Activated CD8-positive, alpha-beta T cell treated with anti-CD3 and anti-CD28 coated beads, Interleukin-2, amount 10 ng/mL, durations not matched to agents 7 days and 5 days (primary cell): ENCODE data around the gene CNNM4. TPM values are rescaled to one million over a fixed set of nuclear protein-coding genes. Genes with fewer than 3 reads are reported as not detected.
A peak's percentile ranks its signal among the peaks of the same experiment; 100 is the strongest.

Experiments
- ATAC-seq: fragments of 150-1000 bp; cut with Tn5 transposase; one replicate; pipeline ENCODE4 v1.10.0; 2021; ENCODE audit warnings: moderate library complexity
- CTCF ChIA-PET: fragments of 350-600 bp; sonication (Branson Sonifier 250); formaldehyde crosslinking; loops from one replicate; lab custom pipeline; 2021; ENCODE audit warnings: antibody characterized with exemption; lab: Charles Lee
- POLR2A ChIA-PET: fragments of 350-600 bp; sonication (Branson Sonifier 250); formaldehyde crosslinking; loops from one replicate; lab custom pipeline; 2021; ENCODE audit warnings: antibody characterized with exemption; lab: Charles Lee
- DNase-seq: peaks from one replicate; pipeline ENCODE4 v3.0.0-alpha.2; 2020
- H3K27ac Mint-ChIP-seq: one replicate; pipeline ENCODE4 v1.8.0; 2021; ENCODE audit warnings: mild to moderate bottlenecking, mixed read lengths
- H3K27me3 Mint-ChIP-seq: one replicate; pipeline ENCODE4 v1.8.0; 2021; ENCODE audit warnings: low read depth, mixed read lengths
- H3K36me3 Mint-ChIP-seq: one replicate; pipeline ENCODE4 v1.8.0; 2021; ENCODE audit warnings: low read depth, mixed read lengths
- H3K4me1 Mint-ChIP-seq: one replicate; pipeline ENCODE4 v1.8.0; 2021; ENCODE audit warnings: low read depth, mixed read lengths
- H3K4me3 Mint-ChIP-seq: one replicate; pipeline ENCODE4 v1.8.0; 2021; ENCODE audit warnings: mild to moderate bottlenecking, mixed read lengths
- H3K9me3 Mint-ChIP-seq: one replicate; pipeline ENCODE4 v1.8.0; 2022; ENCODE audit warnings: mixed read lengths; ENCODE audit not compliant: insufficient read depth
- total RNA-seq, 2 experiments: library from RNA; stranded (reverse); gene quantifications; one replicate each; pipeline ENCODE4 v1.2.3, GENCODE V29; 2021

Gene CNNM4
- total RNA-seq, 2 experiments from 2014 or later: 7.1 TPM

DNA sequence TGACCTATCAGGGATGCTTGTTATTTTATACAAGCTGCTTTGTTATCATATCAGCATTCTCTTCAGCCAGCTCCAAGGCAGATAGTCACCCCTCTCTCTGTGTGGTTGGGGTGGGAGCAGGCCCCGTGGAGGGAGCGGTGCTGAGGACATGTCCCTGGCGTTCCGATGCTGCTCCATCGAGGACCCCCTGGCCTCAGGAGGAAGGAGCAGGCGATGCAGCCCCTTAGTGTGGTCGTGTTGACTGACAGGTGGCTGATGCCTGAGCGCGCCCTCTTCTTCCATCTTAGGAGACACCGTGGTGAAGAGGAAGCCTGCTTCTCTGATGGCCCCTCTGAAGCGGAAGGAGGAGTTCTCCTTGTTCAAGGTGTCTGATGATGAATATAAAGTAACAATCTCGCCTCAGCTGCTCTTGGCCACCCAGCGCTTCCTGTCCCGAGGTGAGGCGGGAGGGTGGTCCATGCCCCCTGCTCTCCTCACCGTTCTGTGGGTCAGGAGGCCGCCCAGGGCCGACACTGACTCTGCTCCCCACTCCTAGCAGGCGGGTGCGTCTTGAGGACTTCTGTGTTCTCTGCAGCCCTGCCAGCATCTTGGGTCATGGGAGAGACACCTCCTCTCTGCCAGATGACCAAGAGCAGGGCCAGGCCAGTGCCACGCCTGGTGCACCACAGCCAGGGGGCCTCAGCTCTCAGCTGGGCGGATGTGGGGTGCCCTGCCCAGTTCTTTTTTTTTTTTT lies 66.0 kb downstream of the CNNM4 start:
- no peak for ATAC-seq
- ChIA-PET POLR2A (no interaction called here), CTCF (interaction anchor here (1.7 kb wide), 1 partner anchor 31 kb away, joined by 5 read pairs; the partner anchor contains the start of gene ANKRD39)
- Mint-ChIP-seq H3K4me1 (no peaks in the 10 kb centered on the region), H3K4me3 (no peak overlapping the region), H3K27me3 (no peaks in the 10 kb centered on the region), H3K36me3 (peaks cover 59% of the 10 kb centered on the region), H3K9me3 (no peaks in the 10 kb centered on the region), H3K27ac (no peak overlapping the region)
- DNase-seq: no peak

DNA sequence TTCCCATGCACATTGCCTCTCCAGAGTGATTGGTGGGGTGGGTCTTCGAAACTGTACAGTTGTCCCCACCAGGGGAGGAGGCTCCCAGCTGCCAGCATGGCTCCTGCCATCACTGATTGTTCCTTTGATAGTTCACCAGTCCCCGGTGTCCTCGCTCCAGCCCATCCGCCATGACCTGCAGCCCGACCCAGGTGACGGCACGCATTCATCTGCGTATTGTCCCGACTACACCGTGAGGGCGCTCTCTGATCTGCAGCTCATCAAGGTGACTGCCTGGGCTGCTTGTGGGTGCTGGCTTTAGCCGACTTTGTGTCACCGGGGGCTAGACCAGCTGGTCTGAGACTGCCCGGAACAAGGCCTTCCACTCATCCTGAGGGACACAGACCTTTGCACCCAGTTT lies 67.7 kb downstream of the CNNM4 start:
- no peaks in the 10 kb centered on the region for H3K27me3 Mint-ChIP-seq
- peak overlapping the region; percentile 65 for H3K27ac Mint-ChIP-seq
- no peak overlapping the region for H3K4me3 Mint-ChIP-seq
- no peak for DNase-seq
- ChIA-PET POLR2A (no interaction called here), CTCF (interaction anchor here (1.0 kb wide), 2 partner anchors 12 to 122 kb away, joined by 3 read pairs; partner anchors contain the start of gene CNNM3)
- H3K4me1 Mint-ChIP-seq: no peaks in the 10 kb centered on the region
- ATAC-seq: no peak
- peaks cover 62% of the 10 kb centered on the region for H3K36me3 Mint-ChIP-seq
- H3K9me3 Mint-ChIP-seq: no peaks in the 10 kb centered on the region

DNA sequence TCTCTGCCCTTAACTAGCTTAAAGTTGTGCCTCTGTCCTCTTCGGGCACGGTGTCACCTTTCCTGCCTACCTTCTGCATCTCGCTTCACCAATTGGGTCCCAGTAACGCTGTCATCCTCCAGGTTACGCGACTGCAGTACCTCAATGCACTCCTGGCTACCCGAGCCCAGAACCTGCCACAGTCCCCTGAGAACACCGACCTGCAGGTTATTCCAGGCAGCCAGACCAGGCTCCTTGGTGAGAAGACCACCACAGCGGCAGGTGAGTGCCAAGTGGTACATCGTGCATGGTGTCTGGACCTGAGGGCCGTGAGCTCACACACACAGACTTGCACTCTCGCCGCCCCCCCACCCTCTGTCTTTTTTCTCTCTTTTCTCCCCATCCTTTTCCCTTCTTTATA lies 68.2 kb downstream of the CNNM4 start:
- Mint-ChIP-seq H3K36me3 (peaks cover 64% of the 10 kb centered on the region), H3K4me1 (no peaks in the 10 kb centered on the region), H3K4me3 (no peak overlapping the region), H3K9me3 (no peaks in the 10 kb centered on the region), H3K27ac (no peak overlapping the region), H3K27me3 (no peaks in the 10 kb centered on the region)
- CTCF ChIA-PET: interaction anchor here (1.0 kb wide), 2 partner anchors 12 to 122 kb away, joined by 3 read pairs; partner anchors contain the start of gene CNNM3
- ATAC-seq (no peak), DNase-seq (no peak)
- POLR2A ChIA-PET: no interaction called here

DNA sequence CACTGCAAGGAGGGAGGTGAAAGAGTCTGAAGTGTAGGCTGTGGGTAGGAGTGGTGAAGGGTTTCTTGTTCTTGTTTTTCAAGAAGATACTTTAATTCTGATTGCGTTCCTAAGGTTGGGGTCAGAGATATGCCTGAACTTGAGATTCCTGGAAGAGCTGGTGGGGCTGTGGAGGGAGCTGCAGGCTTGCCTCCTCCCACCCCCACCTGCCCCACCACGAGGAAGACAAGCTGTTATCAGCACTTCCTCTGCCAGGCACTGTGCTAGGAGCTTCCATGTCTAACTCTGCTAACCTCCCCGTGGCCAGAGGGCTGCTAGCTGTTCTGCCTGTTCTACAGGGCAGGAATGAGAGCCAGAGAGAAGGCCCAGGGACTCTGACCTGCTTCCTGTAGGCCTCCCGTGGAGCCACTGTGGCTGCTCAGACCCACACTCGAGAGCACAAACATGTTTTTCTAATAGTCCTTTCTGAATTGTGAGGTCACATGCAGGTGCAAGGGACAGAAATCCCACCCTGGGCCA lies 69.4 kb downstream of the CNNM4 start:
- ATAC-seq (no peak), DNase-seq (no peak)
- Mint-ChIP-seq H3K9me3 (no peaks in the 10 kb centered on the region), H3K36me3 (peaks cover 63% of the 10 kb centered on the region), H3K27me3 (no peaks in the 10 kb centered on the region), H3K27ac (peak overlapping the region; percentile 13), H3K4me3 (no peak overlapping the region), H3K4me1 (no peaks in the 10 kb centered on the region)
- ChIA-PET POLR2A (no interaction called here), CTCF (no interaction called here)

DNA sequence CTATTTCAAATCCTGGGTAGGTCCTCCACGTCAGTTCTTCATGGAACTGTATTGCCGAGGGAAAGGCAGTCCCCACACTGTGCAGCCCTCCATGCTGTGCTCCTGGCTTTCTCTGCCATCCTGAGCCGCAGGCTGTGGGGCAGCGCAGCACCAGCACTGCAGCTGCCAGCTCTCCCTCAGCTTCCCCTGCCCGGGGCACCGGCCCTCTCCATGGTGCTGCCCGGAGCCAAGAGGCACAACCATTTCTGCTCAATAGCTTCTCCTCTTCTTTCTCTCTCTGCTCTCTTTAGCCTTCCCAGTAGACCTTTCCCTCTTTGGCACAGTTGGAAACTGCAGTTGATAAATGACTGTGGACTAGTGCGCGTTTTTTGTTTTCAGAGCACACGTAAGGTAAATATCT lies 71.0 kb downstream of the CNNM4 start:
- DNase-seq (no peak), ATAC-seq (no peak)
- Mint-ChIP-seq H3K27ac (no peak overlapping the region), H3K4me3 (no peak overlapping the region), H3K36me3 (peaks cover 66% of the 10 kb centered on the region), H3K27me3 (no peaks in the 10 kb centered on the region), H3K4me1 (no peaks in the 10 kb centered on the region), H3K9me3 (no peaks in the 10 kb centered on the region)
- POLR2A ChIA-PET: no interaction called here
- CTCF ChIA-PET: no interaction called here

DNA sequence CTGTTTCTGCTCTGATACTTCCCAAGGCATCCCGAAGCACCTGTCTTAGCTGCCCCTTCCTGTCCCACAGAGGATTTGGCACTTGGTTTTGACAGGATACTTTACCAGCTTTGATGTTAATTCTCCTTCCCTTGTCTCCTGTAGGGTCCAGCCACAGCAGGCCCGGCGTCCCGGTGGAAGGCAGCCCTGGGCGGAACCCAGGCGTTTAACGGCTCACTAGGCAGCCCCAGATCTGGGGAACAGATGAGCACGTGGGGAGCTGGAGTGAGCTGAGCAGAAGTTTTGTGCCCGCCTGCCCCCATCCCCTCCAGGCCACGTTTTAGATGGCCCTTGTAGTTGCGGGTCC lies 71.7 kb downstream of the CNNM4 start:
- ChIA-PET CTCF (interaction anchor here (1.0 to 1.1 kb wide), 2 partner anchors 25 to 138 kb away, joined by 3 read pairs; partner anchors contain the start of gene ANKRD39), POLR2A (no interaction called here)
- H3K27me3 Mint-ChIP-seq: no peaks in the 10 kb centered on the region
- H3K27ac Mint-ChIP-seq: no peak overlapping the region
- no peak overlapping the region for H3K4me3 Mint-ChIP-seq
- H3K9me3 Mint-ChIP-seq: no peaks in the 10 kb centered on the region
- peaks cover 65% of the 10 kb centered on the region for H3K36me3 Mint-ChIP-seq
- no peak for DNase-seq
- no peak for ATAC-seq
- no peaks in the 10 kb centered on the region for H3K4me1 Mint-ChIP-seq

DNA sequence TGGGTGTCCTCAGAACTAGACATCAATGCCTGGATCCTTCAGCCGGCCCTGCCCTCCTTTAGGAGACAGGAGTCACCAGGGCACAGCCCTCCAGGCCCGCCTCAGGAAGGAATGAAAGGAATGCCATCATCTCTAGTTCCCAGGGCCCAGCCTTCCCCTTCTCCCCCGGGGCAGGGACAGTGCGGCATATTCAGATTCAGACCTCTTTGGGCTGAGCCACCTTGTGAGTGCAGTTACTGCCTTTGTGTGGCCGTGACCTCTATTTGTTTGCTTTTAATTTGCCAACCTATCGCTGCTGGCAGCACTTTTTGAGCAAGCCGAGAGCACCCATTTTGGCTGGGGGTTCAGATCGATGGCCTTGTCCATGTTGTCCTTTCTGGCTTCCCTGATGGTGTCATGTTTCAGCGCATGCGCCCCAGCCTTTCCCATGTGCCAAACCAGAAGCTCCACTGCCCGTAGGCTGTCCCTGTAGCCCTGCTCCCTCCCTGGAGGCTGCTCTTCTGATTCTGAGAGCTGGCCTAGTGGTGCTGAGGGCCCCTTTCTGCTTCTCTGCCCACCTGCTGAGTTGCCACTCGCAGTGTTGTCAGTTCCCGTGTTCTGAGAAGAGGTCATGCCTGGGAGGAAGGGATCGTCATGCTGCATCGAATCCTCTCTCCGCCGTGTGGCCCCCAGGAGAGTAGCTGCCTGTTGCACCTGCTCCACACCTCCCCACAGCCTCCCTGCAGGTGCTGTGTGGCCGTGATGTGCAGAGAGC lies 72.2 kb downstream of the CNNM4 start:
- H3K4me1 Mint-ChIP-seq: no peaks in the 10 kb centered on the region
- H3K9me3 Mint-ChIP-seq: no peaks in the 10 kb centered on the region
- H3K27ac Mint-ChIP-seq: no peak overlapping the region
- H3K4me3 Mint-ChIP-seq: no peak overlapping the region
- peaks cover 62% of the 10 kb centered on the region for H3K36me3 Mint-ChIP-seq
- DNase-seq (no peak), ATAC-seq (no peak)
- ChIA-PET POLR2A (no interaction called here), CTCF (interaction anchor here (1.0 to 1.9 kb wide), 4 partner anchors 12 to 138 kb away, joined by 3 to 7 read pairs (median 4); partner anchors contain the start of gene ANKRD39)
- no peaks in the 10 kb centered on the region for H3K27me3 Mint-ChIP-seq

DNA sequence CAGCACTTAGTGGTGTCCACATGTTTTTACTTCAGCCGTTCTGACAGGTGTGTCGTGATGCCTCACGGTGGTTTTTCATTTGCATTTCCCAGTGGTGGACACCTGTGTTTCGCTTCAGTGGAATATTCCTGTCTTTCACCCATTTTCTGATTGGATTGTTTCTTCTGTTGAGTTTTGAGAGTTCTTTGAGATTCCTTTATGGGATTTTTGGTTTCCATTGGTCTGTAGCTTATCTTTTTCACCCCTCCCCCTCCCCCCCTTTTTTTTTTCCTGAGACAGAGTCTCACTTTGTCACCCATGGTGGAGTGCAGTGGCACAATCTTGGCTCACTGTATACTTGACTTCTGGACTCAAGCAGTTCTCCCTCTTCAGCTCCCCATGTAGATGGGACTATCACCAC lies 75.1 kb downstream of the CNNM4 start:
- ATAC-seq (no peak), DNase-seq (no peak)
- ChIA-PET CTCF (interaction anchor here (1.3 kb wide), 1 partner anchor 73 kb away, joined by 3 read pairs; no protein-coding TSS in a partner anchor), POLR2A (interaction anchor here (0.6 to 0.9 kb wide), 2 partner anchors 11 to 20 kb away, joined by 3 read pairs; no protein-coding TSS in a partner anchor)
- Mint-ChIP-seq H3K27ac (no peak overlapping the region), H3K4me1 (peaks cover 22% of the 10 kb centered on the region), H3K27me3 (no peaks in the 10 kb centered on the region), H3K4me3 (no peak overlapping the region), H3K36me3 (peaks cover 47% of the 10 kb centered on the region), H3K9me3 (no peaks in the 10 kb centered on the region)

DNA sequence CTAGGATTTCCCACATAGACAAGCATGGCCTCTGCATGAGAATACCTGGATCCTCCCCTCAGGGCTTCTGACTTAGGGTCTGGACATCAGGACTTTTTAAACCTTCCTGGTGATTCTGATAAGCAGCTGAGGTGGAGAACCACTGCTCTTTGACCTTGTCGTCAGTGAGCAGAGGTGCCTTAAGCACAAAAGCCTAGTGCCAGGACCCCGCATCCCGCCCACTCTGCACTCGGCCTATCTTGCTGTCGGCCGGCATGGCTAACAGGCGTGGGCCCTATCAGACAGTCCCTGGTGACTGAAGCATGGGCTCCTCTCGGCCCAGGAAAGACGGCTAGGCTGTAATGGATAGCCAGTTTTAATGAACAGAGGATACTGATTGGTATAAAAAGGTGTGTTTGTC lies 76.9 kb downstream of the CNNM4 start:
- Mint-ChIP-seq H3K36me3 (peaks cover 40% of the 10 kb centered on the region), H3K4me1 (peaks cover 25% of the 10 kb centered on the region), H3K9me3 (no peaks in the 10 kb centered on the region), H3K27me3 (no peaks in the 10 kb centered on the region), H3K4me3 (no peak overlapping the region), H3K27ac (no peak overlapping the region)
- ATAC-seq: no peak
- ChIA-PET POLR2A (interaction anchor here (1.3 to 1.7 kb wide), 3 partner anchors 10 to 20 kb away, joined by 4 to 5 read pairs (median 4); no protein-coding TSS in a partner anchor), CTCF (interaction anchor here (0.8 kb wide), 1 partner anchor 20 kb away, joined by 5 read pairs; the partner anchor contains the start of gene ANKRD39)
- no peak for DNase-seq

DNA sequence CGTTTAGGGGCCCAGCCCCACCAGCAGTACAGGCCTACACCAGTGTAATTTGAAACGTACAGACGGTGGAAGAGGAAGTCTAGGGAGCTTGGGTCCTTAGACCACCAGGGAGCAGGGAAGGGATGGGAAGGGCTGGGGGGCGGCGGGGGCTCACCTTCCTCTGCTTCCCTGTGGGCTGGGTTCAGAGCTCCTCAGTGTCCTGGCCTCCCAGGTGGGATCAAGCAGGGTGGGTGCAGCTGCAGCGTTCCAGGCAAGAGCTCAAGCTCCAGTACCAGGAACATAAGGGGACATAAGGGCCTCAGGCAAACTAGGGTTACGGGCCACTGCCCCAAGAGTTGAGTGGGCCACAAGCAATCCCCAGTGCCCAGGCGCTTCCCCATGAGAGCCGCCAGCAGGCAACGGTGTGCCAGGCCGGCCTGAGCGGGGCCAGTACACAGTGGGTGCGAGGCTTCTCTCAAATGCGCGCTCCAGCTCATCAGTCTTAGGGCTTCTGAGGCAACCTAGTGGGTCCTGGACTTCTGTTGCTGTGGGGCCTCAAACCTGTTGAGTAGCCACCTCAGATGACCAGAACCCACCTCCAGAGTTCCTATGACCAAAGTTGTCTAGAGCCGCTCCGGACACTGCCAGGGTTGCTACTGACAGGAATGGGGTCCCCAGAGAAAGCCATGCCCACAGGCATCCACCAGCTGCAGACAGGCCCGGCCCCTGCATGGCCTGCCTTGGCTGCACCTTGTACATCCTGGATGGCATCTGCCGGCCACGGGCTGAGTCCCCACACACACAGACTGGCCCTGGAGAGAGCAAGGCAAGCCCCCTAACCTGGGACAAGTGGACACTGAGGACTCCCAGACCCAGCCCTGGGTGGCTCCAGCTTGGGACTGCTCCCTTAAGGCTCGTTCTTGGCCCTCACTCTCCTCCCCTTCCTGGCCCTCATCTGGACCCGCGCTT lies 77.9 kb downstream of the CNNM4 start:
- Mint-ChIP-seq H3K4me3 (peak overlapping the region; percentile 56), H3K27ac (peak overlapping the region; percentile 81), H3K4me1 (peaks cover 29% of the 10 kb centered on the region), H3K36me3 (peaks cover 39% of the 10 kb centered on the region), H3K9me3 (no peaks in the 10 kb centered on the region), H3K27me3 (no peaks in the 10 kb centered on the region)
- CTCF ChIA-PET: no interaction called here
- DNase-seq (peak; percentile 21), ATAC-seq (no peak)
- POLR2A ChIA-PET: interaction anchor here (0.6 to 2.3 kb wide), 5 partner anchors 9 to 21 kb away, joined by 3 to 12 read pairs (median 4); partner anchors contain the start of gene ANKRD39
